SW 1271 (cell line): Measurements from ENCODE around the gene GAGE12C.
"Not testable (repeated sequence)": the region's sequence is repeated elsewhere in the genome, so short reads cannot be mapped to it uniquely, and the experiment has no call there.

ENCODE experiments used
- DNase-seq, 2 experiments: peaks; one replicate each; lab custom pipeline; 2025; lab: John Stamatoyannopoulos, UW

Gene GAGE12C

GRCh38 chrX:49531877-49532276 lies at the start of gene GAGE12C:
TSS of gene GAGE12C (plus strand) at chrX:49532177. CDS start at chrX:49533332, 1,155 bp downstream.
- DNase-seq, result not testable (repeated sequence)

- not testable (repeated sequence) for DNase-seq
Observed at GRCh38 chrX:49541433-49541832, 9.5 kb downstream of the GAGE12C start, which contains the start of gene GAGE12D. TSS of gene GAGE12D (plus strand) at chrX:49541733. CDS start at chrX:49542888, 1,155 bp downstream.

GRCh38 chrX:49550989-49551388 lies 19.0 kb downstream of the GAGE12C start, which contains the start of gene GAGE12E:
TSS of gene GAGE12E (plus strand) at chrX:49551289. CDS start at chrX:49552444, 1,155 bp downstream.
- not testable (repeated sequence) for DNase-seq

- not testable (repeated sequence) for DNase-seq
Observed at GRCh38 chrX:49560542-49560941, 28.6 kb downstream of the GAGE12C start, which contains the start of gene GAGE12F. TSS of gene GAGE12F (plus strand) at chrX:49560842. CDS start at chrX:49561997, 1,155 bp downstream.

GRCh38 chrX:49568728-49569127 lies 36.8 kb downstream of the GAGE12C start:
- not testable (repeated sequence) for DNase-seq

- DNase-seq, result not testable (repeated sequence)
Observed at GRCh38 chrX:49569152-49569551, 37.2 kb downstream of the GAGE12C start.

- not testable (repeated sequence) for DNase-seq
Observed at GRCh38 chrX:49570100-49570499, 38.1 kb downstream of the GAGE12C start, which contains the start of gene GAGE12G. TSS of gene GAGE12G (plus strand) at chrX:49570400. CDS start at chrX:49571555, 1,155 bp downstream.

GRCh38 chrX:49579649-49580048 lies 47.7 kb downstream of the GAGE12C start, which contains the start of gene GAGE12H:
TSS of gene GAGE12H (plus strand) at chrX:49579949. CDS start at chrX:49581104, 1,155 bp downstream.
- DNase-seq, result not testable (repeated sequence)
